NCI-H1930 (cell line): ENCODE results near the gene F2R.
"Not testable (repeated sequence)": the region's sequence is repeated elsewhere in the genome, so short reads cannot be mapped to it uniquely, and the experiment has no call there.

Source experiments
- DNase-seq, 2 experiments: peaks; one replicate each; lab custom pipeline; 2025; lab: John Stamatoyannopoulos, UW

Gene F2R

DNA sequence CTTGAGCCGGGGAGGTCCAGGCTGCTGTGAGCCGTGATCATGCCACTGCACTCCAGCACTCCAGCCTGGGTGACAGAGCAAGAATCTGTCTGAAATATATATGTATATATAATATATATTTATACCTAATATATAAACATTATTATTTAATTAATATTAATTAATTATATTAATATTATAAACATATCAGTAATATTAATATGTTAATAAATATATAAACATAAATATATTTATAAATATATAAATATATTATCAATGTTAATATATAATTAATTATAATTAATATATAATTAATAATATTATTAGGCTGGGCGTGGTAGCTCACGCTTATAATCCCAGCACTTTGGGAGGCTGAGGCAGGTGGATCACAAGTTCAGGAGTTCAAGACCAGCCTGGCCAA lies 41.1 kb downstream of the F2R start:
- DNase-seq = no peak

GRCh38 chr5:76761118-76761517 lies 45.2 kb downstream of the F2R start:
- not testable (repeated sequence) for DNase-seq

DNA sequence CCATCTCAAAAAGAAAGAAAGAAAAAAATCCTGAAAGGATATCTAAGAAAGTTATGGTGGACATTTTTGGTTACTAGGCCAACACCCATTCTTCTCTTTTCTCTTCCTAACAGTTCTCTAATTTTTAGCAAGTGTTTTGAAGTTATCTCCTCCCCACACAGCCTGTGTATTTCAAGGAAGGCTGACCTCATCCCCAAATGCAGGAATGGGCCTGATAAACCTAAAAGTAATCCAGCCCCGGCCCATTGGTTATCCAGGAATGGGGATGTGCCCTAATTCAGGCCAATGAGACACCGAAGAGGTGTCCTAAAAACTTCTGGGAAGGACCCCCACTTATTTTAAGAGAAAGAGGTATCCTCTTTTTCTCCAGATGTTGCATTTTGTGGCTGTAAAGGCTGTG lies 46.6 kb downstream of the F2R start:
- DNase-seq = no peak

DNA sequence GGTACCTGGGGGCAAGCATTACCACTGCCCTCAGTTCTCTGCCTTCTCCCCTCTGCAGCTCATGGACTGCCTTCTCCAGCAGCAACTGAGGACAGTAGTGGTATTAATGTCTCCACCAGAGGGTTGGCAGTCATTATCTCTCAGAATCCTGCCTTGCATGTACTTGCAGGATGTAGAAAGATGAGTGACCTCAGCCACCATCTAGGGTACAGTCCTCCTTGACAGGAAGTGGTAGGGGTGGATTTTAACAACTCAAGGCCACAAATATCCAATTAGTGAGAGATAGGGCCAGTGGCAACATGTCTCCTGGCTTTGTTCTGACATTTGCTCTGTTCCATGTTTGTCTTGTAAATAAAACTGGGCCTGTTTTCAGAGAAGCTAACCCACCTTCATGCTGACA lies 47.2 kb downstream of the F2R start:
- no peak for DNase-seq

GRCh38 chr5:76764374-76764773 lies 48.4 kb downstream of the F2R start:
- no peak for DNase-seq

GRCh38 chr5:76765249-76765648 lies 49.3 kb downstream of the F2R start:
- DNase-seq = no peak

- DNase-seq = no peak
Observed at GRCh38 chr5:76766746-76767145, 50.8 kb downstream of the F2R start.

- DNase-seq = not testable (repeated sequence)
Observed at GRCh38 chr5:76771041-76771440, 55.1 kb downstream of the F2R start.

DNA sequence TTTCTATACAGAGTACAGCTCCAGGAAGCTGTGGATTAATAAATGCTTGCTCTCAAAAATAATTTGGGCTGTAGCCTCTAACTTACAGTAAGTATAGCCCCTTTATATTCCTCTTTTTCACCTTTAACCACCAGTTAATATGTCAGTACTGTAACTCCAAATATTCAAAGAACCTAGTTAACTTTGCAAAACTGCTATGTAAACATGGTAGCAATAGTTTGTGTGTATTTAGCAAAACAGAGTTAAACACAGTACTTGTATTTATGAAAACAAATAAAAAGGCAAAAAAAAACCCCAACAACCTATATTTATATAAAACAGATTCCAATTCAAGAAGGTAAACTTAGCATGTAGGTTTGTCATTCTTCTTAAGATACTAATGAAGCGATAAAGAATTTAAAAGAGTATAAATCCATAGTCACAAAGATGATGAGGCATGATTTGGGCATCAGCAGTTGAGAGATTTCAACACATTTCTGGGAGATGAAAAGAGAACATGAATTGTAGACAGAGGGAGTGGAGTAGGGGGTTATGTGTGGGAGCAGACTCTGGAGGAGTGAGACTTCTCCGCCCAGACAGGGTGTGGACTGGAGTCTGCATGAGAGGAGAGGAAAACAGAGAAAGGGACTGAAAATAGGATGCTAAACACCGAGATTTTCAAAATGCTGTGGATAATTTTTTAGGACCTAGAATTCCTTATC lies 55.9 kb downstream of the F2R start:
- DNase-seq = no peak

DNA sequence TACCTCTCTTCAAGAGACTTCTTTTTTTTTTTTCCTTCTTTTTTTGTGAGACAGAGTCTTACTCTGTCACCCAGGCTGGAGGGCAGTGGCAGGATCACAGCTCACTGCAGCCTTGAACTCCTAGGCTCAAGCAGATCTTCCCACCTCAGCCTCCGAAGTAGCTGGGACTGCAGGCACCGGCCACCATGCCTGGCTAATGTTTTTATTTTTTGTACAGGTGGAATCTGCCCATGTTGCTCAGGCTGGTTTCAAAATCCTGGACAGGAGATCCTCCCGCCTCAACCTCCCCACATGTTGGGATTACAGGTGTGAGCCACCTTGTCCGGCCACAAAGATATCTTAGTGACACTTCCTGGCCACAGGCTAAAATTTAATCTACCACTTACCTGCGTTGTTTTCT lies 60.0 kb downstream of the F2R start:
- DNase-seq = no peak

DNA sequence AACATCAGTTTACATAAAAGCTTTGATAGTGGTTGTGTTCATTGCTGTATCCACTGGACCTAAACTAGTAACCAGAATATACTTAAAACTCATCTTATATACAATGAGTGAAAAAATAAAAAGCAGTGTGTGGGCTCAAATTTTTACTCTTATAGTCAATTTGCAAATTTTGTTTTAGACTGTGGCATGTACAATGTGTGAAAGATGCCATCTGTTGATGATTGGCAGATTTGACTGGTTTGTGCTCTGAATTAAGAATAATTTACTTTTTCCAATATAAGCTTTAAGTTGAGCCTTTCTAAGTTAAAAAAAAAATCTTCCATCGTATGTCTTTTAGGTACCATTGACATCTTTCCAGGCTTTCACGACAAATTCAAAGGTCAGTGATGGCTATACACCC lies 60.5 kb downstream of the F2R start:
- DNase-seq = no peak

DNA sequence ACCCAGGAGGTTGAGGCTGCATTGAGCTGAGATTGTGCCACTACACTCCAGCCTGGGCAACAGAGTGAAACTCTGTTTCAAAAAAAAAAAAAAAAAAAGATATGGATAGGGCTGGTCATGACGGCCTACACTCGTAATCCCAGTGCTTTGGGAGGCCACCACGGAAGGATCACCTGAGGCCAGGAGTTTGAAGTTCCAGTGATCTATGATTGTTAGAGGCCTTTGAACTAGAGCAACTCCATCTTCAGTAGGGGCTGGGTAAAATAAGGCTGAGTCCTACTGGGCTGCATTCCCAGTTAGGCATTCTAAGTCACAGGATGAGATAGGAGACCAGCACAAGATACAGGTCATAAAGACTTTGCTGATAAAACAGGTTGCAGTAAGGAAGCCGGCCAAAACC lies 64.7 kb downstream of the F2R start:
- not testable (repeated sequence) for DNase-seq

- DNase-seq = no peak
Observed at GRCh38 chr5:76781775-76782174, 65.8 kb downstream of the F2R start.

DNA sequence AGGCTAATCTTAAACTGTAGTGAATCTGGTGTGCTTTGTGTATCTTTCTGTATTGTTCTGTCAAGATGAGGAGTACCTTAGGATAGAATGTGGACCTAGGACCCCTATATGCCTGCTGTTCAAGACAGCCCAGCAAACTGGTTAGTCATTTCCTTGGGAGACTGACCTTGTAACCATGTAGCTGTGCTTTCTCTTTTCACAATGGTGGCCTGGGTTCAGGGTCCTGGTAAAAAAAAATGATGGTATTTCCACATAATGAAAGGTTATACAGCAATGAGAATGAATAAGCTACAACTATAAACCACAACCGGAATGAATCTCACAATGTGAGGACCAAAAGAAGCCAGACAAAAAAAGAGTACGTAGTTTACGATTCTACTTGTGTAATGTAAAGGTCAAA lies 66.5 kb downstream of the F2R start:
- DNase-seq = no peak
